ENCODE measurements around the gene RIOK2.

DNA sequence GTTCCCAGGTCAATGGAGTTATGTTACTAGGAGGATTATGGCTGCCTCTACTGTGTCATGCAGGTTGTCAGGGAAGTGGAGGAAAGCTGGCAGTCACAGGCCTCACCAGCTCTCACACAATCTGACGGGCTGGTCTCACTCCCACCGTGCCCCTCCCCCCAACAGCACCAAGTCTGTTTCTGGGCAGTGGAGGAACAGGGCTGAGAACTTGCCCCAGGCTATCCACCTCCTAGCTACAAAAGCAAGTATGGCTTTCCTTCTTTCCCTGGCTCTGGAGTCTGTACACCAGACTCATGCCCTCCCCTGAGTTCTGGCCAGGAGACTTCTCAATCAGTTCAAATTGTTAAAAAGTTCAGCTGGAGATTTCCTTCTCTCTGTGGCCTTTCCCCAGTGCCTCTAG is 25.7 kb upstream of the RIOK2 start:
- TF ChIP-seq, protein P1, sequence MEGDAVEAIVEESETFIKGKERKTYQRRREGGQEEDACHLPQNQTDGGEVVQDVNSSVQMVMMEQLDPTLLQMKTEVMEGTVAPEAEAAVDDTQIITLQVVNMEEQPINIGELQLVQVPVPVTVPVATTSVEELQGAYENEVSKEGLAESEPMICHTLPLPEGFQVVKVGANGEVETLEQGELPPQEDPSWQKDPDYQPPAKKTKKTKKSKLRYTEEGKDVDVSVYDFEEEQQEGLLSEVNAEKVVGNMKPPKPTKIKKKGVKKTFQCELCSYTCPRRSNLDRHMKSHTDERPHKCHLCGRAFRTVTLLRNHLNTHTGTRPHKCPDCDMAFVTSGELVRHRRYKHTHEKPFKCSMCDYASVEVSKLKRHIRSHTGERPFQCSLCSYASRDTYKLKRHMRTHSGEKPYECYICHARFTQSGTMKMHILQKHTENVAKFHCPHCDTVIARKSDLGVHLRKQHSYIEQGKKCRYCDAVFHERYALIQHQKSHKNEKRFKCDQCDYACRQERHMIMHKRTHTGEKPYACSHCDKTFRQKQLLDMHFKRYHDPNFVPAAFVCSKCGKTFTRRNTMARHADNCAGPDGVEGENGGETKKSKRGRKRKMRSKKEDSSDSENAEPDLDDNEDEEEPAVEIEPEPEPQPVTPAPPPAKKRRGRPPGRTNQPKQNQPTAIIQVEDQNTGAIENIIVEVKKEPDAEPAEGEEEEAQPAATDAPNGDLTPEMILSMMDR (conservative IDR thresholded peaks at IDR 0.05): no peak
- TF ChIP-seq ZFX (IDR thresholded peaks at IDR 0.05): no peak
